Fibroblast of skin of abdomen (primary cell): ENCODE results near the gene SFSWAP.
"Not testable (repeated sequence)": the region's sequence is repeated elsewhere in the genome, so short reads cannot be mapped to it uniquely, and the experiment has no call there.

Experiments
- DNase-seq: peaks from one replicate; pipeline ENCODE4 v3.0.0-alpha.2; 2013

Gene SFSWAP

DNA sequence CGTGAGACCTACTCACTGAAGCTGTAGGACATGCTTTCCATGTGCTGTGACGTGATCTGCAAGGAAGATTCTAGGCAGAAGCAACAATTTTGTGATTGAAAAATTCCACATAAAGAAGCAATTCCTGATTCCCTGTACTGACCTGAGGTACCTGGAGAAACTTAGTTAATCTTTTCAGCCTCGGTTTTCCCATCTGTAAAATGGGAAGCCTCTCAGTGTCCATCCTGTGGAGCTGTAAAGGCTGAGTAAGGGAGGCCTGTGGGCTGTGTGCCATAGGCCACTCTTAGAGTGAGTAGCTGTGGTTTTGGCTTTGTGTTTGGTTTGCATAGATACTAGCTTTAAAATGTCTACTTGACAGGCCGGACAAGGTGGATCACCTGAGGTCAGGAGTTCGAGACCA is 50.7 kb downstream of the SFSWAP start:
- no peak for DNase-seq

DNA sequence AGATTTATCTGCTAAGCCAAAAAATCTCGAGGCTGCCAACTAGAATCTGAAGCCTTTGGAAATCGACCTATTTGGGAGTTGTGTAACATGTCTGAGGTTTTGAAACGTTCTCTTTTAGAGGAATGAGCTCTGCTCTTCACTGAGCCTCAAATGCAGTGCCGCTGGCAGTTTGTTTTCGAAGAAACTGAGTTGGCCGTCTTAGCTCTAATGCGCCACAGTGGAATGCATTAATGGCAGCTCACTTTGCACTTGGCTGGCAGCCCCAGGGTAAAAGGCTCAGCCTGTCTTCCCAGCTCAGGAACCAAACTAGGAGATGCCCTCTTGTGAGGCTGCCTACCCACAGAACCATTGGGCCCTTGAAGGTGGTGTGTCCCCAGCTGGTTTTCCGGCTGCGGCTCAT is 53.8 kb downstream of the SFSWAP start:
- no peak for DNase-seq

DNA sequence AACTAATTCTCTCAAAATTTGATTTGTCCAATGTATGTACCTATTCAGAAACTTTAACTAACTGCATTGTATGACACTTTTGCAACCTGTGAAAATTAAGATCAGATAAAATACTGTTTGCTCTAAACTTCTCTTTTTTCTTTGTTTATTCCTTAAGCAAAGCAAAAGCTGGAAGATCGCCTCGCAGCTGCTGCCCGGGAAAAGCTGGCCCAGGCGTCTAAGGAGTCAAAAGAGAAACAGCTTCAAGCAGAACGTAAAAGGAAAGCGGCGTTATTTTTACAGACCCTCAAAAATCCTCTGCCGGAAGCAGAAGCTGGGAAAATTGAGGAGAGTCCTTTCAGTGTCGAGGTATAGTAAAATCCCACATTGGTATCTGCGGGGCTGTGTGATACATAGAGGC is 55.1 kb downstream of the SFSWAP start:
- no peak for DNase-seq

DNA sequence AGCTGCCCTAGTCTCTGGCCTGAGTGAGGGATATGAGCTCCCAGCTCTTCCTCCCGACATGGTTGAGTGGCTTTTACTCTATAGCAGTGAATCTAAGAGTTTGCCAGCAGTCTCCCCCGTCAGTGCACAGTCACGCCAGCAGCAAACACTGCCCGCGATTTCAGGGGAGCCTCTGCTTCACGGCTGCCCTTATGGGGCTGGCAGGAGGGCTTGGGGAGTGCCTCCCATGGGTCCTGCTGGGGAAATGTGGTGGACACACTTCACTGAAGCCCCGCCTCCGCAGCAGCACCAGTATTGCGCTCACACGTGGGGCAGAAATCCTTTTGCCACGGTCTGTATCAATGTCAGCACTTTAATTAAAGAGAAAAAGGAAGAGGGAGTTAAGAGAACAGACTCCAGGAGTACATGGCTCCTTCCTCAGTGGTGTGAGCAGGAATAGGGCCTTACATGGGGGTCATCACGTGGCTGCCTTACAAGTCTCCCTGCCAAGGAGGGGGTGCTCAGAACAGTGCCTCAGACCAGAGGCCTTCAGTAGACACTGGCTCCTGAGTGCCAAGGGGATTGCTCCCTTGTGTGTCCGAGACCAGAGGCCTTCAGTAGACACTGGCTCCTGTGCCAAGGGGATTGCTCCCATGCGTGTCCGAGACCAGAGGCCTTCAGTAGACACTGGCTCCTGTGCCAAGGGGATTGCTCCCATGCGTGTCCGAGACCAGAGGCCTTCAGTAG is 55.7 kb downstream of the SFSWAP start:
- no peak for DNase-seq

DNA sequence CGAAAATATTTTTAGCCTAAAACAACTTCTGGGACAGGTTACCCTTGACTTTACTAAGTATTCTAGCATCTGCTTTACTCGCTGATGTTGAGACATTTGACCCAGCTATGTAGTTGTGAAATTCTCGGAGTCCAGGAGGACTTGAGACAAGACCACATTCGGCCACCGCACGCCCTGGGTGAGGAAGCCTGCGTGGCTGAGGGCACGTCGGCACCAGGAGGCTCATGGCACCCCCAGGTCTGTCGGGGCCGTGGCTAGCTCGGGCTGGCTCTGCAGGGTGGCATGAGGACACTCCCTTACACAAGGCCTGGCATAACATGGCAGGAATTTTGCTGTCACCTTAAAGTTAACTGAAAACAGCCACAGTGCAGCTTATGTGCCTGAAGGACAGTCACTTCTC is 59.2 kb downstream of the SFSWAP start:
- no peak for DNase-seq

DNA sequence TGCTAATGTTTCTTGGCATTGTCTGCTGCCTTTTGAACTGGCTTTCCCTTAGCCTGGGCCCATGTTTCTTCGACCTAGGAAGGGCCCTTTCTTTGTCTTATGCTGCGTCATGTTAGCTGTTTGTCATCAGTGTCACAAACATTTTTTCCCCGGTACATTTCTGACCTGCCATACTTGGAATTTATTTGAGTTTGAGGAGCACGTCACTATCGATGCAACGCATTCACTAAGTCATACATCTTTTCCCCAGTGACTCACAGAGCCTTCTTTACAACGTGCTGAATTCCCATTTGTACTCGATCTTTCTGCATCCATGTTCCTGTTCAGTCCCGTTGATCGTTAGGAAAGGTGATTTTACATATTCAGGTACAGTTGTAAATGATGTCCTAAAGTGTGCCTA is 61.1 kb downstream of the SFSWAP start:
- DNase-seq, result no peak

DNA sequence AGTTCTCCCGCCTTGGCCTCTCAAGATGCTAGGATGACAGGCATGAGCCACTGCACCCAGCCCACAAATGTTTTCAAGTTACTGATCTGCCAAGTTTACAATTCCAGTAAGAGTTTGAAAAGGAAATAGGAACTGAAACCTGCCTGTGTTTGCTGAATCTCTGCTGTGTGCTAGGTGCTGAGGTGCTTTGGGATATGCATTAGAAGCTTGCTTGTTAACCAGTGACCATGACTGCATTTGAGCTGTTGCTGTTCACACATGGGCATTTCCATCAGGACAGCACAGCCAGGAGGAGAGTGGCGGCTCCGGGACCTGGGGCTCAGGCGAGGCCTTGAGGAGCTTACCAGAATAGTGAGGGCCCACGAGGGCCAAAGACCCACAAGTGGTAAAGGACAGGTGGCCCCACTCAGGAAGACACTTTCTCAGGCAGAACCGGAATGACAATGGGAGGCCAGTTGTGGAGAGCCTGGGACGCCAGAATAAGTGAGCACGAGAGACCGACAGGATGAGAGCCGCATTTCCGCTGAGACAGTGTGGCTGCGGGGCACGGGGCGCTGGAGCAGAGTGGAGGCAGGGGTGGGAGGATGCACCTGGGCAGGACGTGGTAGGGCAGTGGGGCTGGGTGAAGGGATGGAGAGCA is 62.8 kb downstream of the SFSWAP start:
- DNase-seq, result no peak

DNA sequence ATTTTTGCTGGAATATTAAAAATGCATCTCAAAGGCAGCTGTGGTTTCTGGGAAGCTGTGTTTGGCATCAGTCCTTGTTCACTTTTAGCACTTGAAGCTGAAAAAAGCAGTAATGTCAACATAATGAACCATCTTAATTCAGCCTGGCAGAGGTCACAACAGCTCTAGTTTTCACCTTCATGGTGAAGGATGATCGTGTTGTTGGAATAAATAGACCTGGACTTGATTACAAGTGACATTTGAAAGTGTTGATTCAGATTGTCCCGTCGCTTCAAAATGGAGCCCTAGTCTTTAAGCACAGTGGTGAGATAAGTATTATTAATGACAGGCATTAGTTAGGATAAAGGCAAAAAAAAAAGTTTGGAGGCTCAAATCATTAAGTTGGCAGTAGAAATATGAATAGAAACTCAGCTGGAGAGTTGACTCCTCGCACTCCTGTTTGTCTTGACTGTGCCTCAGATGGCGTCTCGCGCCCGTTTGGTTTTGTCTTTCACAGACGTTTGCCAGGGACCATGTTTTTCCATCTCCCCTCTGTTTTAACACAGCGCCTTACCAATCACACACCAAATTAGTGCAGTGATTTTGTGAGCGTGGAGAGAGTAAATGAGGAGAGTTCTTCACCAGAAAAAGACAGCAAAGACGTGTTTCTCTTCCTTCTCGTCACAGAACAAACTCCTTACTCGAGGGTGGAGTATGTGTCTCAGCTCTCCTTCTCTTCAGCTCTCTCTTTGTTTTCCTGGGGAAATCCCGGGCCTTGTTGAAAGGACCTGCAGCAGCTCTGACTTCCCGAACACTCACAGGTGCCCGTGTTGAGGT is 63.9 kb downstream of the SFSWAP start:
- DNase-seq, result no peak

DNA sequence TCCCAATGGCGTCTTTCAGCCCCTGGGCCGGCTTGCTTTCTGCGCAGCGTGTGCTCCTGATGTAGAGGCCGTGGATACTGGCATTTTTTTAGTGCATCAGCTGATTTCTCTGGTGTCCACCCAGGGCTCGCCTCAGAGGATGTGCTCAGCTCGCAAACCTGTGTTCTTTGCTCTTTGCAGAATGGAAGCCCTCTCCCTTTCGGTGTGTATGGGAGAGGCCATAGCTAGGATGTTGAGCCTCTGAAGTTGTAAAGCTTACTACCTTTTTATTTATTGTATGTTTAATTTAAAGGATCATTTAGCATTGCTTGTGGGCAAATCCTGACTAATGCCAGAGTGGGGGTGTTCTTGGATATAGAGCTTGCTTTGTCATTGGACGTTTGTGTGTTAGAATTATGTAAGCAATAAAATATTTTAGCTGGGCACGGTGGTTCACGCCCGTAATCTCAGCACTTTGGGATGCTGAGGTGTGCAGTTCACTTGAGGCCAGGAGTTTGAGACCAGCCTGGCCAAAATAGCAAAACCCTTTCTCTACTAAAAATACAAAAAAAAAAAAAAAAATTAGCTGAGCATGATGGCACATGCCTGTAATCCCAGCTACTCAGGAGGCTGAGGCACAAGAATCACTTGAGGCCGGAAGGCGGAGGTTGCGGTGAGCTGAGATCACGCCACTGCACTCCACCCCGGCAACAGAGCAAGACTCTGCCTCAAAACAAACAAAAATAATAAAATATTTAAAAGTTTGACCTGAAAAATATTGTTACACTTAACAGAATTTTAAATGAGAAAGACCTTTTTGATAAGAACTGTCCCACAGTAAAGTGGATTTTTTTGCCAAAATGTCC is 64.7 kb downstream of the SFSWAP start:
- DNase-seq, result no peak

DNA sequence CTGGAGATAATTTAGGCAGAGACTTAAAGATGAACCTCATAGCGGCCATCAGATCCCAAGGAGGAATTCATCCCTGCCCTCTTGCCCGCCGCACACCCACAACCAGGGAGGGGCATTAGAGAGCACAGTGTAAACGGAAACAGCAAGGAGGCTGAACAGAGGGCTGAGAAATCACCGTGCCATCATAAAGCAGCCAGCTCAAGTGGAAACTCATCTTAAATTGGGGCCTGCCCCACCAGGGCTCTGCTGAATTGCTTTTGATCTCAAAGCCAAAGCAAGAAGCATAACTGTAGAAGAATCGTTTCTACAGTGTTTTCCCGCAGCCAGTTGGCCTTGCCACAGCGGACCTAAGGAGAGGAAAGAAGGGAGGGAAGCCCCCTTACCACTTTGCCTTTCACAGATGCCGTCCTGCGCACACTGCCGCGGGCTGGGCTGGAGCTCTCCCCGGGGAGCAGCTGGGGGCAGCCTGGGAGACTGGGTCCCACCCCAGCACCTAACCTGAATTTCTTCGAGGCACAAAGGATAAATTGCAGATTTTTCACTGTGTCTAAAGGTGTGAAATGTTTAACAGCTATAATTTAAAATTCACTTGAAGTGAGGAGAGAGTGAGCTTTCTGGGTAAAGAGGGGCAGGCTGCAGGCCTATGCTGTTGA is 65.5 kb downstream of the SFSWAP start:
- no peak for DNase-seq

DNA sequence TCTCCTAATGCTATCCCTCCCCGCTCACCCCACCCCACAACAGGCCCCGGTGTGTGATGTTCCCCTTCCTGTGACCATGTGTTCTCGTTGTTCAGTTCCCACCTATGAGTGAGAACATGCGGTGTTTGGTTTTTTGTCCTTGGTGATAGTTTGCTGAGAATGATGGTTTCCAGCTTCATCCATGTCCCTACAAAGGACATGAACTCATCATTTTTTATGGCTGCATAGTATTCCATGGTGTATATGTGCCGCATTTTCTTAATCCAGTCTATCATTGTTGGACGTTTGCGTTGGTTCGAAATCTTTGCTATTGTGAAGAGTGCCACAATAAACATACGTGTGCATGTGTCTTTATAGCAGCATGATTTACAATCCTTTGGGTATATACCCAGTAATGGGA is 66.4 kb downstream of the SFSWAP start:
- not testable (repeated sequence) for DNase-seq

DNA sequence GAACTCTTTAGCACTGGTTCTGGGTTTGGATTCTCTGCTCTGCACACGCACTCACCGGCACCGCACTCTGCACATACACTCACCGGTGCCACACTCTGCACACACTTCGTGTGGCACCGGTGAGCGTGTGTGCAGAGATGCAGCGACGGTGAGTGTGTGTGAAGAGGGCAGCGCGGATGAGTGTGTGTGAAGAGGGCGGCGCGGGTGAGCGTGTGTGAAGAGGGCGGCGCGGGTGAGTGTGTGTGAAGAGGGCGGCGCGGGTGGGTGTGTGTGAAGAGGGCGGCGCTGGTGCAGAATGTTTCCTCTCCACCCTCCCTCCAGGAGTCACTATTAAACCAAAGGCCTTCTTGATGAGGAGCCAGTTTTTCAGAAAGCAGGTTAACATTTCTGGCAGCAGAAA is 68.1 kb downstream of the SFSWAP start:
- DNase-seq, result no peak

DNA sequence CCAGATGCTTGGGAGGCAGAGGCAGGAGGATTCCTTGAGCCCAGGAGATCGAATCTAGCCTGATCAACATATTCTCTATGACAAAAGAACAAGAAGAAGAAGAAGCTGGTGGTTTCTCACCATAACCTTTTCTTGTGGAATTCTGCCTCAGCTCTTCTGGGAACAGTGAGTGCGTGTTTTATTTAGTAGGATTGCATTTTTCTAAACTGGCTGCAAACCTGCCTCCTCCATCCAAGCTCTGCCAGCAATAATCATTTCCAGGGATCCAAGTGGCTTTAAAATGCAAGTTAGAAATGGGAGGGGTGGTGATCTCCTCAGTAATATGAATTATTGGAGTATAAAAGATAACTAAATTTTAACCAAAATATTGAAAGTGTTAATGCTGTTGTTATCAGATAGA is 71.2 kb downstream of the SFSWAP start:
- no peak for DNase-seq

DNA sequence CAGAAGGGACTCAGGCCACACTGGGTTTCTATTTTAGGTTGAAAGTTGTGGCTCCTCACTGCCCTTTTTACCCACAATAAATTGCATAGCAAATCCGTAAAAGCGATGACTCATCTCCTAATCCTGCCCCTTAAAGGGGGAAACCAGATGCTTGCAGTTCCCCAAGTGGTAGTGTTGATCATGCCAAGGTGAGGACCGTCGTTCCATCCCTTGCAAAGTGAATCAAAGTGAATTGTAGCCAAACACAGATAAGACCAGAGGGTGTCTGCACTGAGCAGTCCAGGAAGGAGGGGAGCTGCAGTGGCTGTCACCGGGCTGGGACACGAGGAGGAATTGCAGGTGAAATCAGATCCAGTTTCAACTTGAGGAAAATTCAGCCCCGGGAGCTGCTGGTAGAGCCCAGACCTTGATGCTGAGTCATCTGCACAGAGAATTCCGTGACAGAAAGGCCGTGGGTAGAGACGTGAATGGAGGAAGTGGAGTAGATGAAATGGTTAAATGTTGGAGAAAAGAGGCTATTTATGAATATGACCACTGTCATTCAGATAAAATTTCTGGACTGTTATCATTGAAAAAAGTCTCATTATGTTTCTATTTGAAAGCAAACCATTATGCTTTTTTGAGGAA is 73.1 kb downstream of the SFSWAP start:
- DNase-seq, result peak; percentile 78

DNA sequence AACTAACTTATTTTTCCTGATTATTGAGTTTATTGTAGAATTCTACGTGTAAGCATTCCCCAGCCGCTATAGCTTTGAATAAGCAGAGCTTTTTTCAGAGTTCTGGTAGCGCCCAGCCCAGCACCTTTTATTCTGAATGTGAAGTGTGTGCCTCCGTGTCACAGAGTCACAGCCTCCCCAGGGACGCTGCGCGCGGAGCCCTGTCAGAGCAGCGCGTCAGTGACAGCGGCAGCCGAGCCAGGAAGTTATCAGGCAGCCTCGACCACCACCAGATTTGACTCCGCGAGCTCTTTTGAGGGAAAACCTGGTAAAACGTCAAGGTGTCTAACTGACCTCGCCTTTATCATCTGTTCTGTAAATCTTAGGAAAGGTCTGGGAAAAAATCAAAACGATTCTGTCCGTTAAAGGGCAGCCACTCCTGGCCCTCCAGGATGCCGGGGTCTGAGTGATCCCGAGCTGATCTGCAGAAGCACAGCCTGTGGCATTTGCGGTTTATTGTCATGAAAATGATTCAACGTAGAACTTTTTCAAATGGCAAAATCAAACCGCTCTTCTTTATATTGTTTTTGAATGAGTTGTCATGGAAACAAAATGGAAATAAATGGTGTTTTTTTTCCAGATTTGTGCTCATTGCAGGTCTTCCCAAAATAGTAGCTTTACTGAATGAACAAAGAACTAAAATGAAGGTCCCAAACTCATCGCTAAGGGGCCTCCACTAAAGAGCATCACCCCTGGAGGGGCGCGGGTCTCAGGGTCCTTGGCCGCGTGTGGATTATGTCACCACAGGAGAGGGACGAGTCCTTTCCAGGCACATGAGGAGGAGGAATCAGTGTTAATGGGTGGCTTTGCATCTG is 74.2 kb downstream of the SFSWAP start:
- peak; percentile 34 for DNase-seq

DNA sequence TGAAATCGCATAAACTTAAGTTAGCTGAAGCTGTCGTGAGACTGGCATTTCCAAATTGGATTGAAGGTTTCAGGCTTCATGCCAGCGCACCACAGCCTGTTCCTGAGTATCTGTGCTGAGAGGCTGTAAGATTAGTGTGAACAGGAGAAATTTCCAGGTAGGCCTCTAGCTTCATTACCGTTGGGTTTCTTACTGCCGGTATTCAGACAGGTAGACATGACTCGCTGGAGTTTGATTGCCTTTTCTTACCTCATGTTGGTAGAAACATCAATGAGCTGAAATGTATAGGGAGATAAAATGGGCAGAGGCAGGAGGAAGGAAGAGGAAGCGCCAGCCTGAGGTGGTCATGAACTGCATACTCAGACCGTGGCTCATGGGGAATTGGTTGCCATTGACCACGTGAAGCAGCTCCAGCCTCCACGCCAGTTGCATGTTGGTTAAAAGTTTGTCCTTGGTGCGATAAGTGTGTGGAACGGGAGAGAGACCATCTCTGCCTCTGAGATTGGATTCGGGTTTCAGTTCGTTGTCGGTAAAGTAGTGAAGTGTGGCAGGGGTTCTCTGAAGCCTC is 75.0 kb downstream of the SFSWAP start:
- no peak for DNase-seq

DNA sequence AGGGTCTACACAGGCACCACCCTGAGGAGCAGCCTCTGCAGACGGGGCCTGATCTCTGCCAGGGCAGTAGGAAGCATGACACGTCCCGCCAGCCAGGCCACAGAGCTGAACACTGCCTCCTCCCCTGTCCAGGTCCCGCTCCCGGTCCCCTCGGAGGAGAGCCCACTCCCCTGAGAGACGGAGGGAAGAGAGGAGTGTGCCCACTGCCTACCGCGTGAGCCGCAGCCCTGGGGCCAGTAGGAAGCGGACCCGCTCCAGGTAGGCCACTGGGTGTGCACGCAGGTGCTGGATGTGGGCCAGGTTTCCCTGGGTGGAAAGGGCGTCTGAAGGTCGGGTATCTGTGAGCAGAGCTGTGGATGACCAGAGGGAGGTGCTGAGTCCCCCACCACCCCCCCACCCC is 75.4 kb downstream of the SFSWAP start:
- DNase-seq, result no peak

DNA sequence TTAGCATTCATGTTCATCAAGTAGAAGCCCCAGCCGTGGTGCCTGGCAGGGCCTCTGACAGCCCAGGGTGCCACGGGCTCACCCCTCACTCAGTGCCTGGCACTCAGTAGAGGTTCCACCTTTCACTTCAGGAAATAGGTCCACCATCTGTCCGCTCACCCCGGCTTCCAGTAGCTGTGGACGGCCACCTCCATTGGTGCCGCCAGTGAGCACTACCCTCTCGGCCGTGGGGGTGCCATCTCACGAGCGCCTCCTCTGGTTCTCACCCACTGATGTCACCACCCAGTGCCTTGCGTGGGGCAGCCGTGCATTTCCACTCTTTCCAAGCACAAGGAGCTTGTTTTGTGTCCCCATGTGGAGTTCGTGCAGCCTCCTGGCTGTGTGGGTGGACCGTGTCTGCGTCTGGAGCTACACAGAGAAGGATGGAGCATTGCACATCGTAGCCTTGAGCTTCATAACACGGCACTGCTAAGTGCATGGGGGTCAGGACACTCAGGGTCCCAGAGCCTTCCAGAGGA is 76.3 kb downstream of the SFSWAP start:
- DNase-seq, result no peak

DNA sequence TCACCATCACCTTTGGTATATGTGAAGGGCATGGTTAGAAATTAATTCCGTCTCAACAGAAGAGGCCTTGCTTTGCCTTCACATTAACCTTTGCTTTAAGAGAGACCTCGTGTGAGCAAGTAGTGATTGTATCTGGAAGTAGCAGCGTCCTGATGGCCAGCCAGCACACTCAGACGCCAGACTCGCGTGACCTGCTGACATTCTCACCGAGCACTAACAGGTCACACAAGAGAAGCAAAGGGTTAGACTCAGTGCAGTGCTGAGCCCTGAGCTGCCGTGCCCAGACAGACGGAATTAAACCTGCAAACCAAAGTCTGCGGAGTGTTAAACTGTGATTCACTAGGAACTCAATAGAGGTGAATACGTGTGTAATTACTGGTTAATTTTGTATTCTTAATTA is 77.2 kb downstream of the SFSWAP start:
- no peak for DNase-seq

DNA sequence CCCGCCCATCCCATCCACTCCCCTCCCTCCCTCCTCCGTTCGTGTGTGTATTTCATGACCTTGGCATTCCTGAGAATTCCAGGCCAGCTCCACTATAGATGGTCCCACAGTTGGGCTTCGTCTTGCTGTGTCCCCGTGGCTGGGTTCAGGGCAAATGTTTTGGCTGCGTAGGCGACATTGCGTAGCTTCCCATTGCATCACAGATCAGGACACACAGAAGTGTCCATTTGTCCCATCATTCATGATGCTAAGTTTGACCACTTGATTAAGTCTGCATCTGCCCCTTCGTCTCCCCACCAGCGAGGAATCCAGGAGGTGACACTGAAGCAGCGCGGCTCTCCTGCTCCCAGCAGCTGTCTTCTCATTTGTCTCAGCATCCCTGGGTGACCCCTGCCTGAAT is 78.7 kb downstream of the SFSWAP start:
- no peak for DNase-seq
